Ovary (tissue), 3 donors: ENCODE data around the gene PIK3R1.

Experiments
- CTCF ChIP-seq, 3 donors: fragments of 450-650 bp in 2 of 3; fragments of 200-600 bp in 1 of 3; IDR thresholded peaks; one replicate each; pipeline versions ENCODE4 v1.5.1 to v1.8.0; 2016 to 2022; ENCODE audit warnings: antibody characterized with exemption in 3 of 3, mild to moderate bottlenecking in 1 of 3
- EP300 ChIP-seq: sonication (generic); formaldehyde crosslinking; IDR thresholded peaks from one replicate; pipeline ENCODE4 v1.6.1; 2017; ENCODE audit warnings: antibody characterized with exemption
- donor health status: DM: no; HTN: no; CAD: no.

- no peak for TF ChIP-seq CTCF (IDR thresholded peaks at IDR 0.05)
- no peak for TF ChIP-seq EP300
These were observed 90.9 kb downstream of the PIK3R1 start for GRCh38 chr5:68306361-68307014.
